Stimulated activated CD4-positive, alpha-beta T cell treated with anti-CD3 and anti-CD28 coated beads, Interleukin-12 subunit alpha, Interleukin-12 subunit beta, amount 100 ng/mL, for 24 hours (primary cell): ENCODE data around the gene ACTN2.

Experiments used
- DNase-seq, 2 experiments: peaks; one replicate each; pipeline ENCODE4 v3.0.0-alpha.2; 2020; ENCODE audit warnings: low read depth in 2 of 2

The ACTN2 gene

DNA sequence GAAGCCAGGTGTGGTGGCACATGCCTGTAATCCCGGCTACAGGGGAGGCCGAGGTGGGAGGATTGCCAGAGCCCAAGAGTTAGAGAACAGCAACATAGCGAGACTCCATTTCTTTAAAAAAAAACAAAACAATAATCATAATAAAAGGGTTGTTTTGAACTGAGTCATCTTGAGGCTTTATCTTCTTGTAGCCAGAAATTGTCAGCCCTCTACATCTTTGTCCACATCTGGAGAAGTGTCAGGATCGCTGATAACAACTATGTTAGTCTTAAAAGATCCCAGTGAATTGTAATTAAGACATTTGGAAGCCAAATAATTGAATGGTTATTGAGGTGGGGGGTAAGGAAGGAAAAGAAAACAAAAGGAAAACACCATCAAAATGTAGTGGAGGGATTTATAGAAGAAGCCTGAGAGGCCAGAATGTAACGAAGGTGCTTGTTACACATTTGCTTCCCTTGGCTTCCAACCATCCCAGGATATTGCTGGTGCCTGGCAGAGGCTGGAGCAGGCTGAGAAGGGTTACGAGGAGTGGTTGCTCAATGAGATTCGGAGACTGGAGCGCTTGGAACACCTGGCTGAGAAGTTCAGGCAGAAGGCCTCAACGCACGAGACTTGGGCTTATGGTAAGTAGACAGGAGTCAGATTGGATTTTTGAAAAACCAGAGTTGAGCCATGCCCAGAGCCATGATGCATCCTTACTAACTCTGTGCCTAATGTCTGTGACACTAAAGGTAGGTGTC, 56.3 kb downstream of the ACTN2 start:
- DNase-seq = no peak

DNA sequence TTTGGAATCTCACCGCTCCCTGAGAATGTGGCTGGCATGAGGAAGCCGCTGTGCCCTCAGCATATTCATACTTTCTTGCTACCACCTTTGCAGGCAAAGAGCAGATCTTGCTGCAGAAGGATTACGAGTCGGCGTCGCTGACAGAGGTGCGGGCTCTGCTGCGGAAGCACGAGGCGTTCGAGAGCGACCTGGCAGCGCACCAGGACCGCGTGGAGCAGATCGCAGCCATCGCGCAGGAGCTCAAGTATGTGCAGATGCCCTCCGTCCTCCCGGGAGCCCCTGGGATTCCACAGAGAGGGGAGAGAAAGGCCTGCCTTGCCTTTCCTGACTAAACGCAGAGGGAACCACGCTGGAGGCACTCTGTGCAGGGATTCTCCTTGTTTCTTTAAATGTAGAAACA, 58.2 kb downstream of the ACTN2 start:
- no peak for DNase-seq

DNA sequence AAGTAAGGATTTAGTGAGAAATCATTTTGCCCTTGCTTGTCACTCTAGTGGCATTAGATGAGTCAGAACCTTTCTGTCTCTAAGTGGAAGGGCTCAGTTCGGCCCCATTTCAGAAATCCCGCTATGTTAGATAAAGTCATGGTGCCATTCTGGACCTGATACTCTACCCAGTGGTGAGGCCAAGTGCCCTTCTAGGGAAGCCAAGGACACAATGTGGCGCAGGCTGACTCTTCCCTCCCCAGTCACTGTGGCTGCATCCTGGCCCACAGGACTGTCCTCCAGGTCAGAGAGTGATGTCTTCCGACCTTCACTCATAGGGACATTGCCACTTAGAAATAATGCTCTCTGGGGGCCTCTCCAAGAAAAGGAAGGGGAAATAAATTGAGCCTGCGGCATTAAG, 60.5 kb downstream of the ACTN2 start:
- no peak for DNase-seq

DNA sequence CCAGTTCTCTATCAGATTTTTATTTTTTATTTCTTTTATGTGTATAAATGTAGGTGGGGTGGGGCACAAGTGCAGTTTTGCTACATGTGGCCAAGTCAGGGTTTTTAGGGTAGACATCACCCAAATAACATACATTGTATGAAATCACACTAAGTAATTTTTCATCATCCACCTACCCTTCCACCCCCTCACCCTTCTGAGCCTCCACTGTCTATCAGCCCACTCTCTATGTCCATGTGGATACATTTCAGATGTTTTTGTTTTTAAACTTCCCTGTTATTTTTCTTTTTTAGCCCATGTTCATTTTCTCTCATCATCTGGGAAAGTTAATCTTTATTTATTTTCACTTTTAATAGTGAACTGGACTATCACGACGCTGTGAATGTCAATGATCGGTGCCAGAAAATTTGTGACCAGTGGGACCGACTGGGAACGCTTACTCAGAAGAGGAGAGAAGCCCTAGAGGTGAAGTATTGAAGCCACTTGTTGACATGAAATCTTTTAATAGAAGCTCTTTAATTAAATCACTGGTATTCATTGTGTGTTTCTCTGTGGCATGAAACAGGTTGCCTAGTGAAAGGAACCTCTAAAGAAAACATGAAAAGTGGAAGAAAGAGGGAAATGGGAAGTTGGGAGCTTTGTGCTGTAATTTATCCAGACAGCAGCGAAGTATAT, 61.1 kb downstream of the ACTN2 start:
- DNase-seq = no peak

DNA sequence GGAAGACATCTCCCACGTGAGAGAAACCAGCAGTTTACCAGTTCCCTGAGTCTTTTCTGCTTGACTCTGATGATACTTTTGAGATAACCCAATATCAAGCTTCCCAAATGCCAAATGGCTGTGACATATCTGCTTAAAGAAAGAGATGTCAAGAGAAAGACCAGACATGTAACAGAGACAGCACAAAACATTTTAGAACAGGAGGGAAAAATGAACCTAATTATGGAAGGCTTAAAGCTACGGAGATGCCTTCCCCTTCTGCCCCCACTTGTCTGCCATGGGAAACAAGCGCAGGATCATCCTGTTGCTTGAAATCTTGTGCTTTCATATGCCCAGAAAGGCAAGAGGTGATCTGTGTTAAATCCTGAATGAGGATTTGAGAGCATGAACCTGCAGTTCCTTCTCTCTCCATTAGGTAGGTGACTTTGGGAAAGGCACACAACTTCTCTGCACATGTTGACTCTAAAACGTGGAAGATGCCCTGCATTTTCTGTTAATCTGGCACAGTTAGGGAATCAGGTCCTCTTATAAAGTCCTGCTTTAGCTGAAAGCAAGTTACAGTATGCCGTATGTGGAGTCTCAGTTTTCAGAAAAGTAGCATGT, 62.1 kb downstream of the ACTN2 start:
- DNase-seq = no peak

DNA sequence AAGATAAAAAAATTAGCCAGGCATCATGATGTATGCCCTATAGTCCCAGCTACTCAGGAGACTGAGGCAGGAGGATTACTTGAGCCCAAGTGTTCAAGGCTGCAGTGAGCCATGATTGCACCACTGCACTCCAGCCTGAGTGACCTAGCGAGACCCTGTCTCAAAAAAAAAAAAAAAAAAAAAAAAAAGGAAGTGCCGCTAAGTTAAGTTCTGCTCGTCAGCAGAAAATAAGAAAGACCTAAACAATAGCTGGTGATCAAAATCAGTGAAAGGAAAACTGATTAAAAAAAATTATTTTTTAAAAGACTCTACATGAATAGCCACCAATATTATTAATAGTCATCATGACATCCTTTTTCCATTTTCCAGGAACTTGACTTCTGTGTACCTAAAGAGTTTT, 64.6 kb downstream of the ACTN2 start:
- DNase-seq = no peak

DNA sequence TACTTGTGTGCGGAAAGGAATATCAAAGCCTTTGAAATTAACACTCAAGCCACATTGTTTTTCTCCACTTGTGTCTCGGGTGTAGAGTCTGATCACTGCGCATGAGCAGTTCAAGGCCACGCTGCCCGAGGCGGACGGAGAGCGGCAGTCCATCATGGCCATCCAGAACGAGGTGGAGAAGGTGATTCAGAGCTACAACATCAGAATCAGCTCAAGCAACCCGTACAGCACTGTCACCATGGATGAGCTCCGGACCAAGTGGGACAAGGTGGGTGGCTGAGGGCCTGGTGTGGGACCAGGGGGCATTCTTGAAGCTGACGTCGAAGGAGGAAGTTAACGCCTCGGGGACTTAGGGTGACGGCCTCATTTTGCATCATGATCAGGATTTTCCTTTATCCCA, 65.1 kb downstream of the ACTN2 start:
- no peak for DNase-seq

DNA sequence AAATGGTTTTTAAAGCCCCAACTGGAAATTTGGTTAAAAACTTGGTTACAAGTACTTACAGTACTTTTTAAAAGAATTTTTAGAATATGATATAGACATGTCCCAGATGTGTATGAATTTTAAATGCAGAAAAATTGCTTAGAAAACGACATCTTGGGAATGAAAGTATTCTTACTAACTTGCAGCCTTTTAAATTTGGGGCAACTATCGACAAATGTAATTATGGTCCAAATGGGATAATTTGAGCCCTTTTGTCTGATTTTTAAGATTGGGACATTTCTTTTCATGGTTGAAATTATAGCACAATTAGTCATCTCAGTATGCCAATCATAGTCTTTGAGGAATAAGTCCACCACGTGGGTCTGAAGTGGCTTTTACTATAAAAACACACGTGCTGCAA, 65.6 kb downstream of the ACTN2 start:
- no peak for DNase-seq

DNA sequence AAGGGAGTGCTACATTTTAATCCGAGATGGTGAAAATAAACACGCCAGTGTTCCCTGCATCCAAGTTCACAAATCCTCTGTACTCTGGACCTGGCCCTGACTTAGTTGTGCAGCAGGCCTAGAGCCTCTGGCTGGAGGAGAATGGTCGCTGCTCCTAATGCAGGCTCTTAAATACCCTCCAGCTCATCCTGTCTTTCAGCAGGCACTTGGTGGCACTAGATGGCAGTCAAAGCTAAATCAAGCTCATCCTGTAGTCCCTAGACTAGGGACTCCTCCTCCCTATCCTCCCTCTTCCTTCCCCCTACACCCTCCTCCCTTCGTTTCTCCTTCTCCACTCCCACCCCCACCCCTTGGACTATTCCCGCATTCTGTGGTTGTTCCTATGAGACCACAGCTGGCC, 67.2 kb downstream of the ACTN2 start:
- no peak for DNase-seq

DNA sequence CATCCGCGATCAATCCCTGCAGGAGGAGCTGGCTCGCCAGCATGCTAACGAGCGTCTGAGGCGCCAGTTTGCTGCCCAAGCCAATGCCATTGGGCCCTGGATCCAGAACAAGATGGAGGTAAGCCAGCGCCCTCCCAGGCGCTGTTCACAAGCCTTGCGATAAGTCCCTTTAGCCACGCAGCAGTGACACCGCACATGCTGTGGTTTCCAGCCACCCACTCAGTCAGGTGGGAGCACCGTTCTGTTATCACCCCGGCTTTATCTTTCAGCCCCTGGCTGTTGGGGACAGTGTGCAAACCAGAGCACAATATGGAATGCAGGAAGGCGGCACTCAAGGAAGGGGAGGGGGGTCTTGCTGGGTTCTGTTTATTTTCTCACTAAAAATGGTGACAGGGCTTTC, 67.7 kb downstream of the ACTN2 start:
- no peak for DNase-seq

DNA sequence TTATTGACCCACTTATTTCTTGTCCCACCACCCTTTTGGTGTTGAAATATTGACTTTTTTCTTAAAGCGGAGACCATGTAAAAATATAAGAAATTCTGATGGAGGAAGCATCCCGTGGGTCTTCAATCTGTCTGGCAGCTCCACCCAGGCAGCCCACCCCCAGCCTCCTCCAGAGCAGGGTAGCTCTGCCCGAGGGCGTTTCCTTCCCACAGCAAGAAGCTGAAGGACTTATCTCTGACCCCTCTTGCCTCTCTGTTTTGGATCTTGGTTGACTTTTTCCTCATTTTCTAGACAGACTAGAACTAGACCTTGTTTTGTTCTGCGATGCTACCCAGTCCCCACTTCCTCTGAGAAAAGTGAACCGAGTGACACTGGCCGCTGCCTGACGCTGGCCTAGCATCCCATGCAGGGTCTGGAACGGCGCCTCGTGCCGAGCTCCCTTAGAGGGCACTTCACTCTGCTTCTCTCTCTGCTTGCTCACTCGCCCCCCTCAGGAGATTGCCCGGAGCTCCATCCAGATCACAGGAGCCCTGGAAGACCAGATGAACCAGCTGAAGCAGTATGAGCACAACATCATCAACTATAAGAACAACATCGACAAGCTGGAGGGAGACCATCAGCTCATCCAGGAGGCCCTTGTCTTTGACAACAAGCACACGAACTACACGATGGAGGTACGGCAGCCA, 68.4 kb downstream of the ACTN2 start:
- DNase-seq = no peak

DNA sequence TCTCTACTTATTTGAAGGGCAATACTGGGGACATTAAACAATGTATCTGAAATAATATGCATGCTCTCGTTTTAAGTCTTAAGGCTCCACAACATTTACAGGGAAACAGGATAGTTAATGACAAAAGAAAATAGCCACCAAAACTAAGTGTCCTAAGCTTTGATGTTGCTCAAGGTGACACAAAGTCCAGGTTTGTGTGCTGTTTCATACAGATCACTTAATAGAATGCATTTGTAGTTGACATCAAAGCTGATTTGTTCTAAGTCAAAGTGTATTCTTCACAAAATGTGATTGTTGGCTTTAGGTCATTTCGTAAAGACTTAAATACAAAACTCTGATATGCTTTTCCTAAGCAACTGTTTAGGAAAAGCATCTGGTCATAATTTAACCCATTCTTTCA, 71.3 kb downstream of the ACTN2 start:
- no peak for DNase-seq

DNA sequence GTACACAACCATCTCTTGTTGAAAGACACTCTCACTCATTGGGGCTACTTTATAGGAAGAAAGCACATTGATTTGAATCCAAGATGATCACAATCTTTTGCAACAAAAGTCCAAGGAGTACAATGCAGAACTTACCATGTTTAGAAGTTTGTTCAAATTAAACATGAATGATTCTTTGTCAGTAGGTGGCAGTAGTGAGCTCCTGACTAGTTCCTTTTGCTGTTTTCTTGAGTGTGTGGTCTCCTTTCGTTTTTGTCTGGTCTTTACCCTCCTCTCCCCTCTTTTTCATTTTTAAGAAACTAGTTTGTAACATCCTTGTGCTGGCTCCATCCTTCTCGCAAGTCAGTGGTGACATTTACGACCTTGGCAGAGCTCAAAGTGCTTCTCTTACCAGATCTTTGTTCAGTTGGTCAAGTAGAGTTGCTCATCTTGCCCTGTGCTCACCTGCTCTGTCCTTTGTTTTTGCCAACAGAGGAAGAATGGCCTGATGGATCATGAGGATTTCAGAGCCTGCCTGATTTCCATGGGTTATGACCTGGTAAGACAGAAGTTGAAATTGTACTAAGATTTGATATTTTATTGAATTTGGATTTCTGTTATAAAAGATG, 73.1 kb downstream of the ACTN2 start:
- DNase-seq = no peak

DNA sequence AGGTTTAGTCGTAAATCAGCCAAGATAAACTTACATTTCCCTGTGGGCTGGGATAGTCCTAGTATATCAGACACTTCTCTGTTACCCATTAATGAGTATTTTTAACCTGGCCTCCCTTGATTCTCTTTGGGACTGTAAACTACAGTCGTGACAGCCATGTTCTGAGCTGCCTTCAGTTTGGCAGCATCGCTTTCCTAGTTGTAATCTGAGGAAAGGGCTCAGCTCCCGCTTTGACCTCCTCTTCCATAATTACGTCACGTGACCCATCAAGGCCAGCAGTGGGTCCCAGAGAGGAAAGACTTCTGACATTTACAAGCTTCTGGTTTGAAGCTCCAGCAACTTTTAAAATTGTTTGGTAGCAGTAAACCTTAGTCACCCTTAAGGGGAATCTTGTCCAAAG, 74.2 kb downstream of the ACTN2 start:
- DNase-seq = no peak

DNA sequence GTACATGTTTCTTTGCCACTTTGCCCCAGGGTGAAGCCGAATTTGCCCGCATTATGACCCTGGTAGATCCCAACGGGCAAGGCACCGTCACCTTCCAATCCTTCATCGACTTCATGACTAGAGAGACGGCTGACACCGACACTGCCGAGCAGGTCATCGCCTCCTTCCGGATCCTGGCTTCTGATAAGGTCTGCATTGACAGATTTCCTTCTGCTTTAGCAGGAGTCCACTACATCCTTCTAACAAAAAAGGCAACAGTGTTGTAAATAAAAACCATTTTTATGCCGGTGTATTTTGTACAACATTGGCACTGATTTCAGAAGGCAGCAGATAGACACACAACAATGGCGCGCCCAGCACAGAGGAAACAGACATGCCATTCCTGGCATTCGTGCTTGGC, 74.7 kb downstream of the ACTN2 start:
- DNase-seq = no peak

DNA sequence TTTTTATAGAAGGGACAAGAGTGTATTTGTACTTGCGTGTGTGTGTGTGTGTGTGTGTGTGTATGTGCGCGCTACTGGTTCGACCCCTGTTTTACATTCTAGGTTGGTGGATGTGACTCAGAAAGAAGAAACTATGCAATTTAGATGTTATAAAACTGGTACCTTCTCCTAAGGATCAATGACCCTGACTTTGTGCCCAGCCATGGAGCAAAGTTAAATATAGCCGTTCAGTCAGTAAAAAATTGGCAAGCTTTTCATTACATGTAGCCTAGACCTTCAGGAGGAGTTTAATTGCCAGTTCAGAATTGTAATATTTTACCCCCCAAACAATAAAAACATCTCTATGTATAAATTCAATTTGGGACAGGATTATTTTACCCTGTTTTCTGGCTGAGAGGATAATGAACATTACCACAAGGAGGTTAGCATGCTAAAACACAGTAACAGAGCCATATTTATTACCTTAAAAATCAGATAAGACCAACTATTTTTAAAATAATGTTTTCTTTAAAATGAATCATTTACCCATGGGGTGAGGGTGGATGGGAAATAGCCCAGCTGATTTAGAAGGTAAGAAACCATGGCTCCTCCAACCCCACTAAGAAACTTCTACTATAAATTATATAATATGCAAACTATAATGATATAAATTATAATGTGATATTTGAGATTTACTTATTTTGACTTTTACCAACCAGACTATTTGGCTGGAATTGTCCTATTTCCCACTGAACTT, 75.3 kb downstream of the ACTN2 start:
- no peak for DNase-seq

DNA sequence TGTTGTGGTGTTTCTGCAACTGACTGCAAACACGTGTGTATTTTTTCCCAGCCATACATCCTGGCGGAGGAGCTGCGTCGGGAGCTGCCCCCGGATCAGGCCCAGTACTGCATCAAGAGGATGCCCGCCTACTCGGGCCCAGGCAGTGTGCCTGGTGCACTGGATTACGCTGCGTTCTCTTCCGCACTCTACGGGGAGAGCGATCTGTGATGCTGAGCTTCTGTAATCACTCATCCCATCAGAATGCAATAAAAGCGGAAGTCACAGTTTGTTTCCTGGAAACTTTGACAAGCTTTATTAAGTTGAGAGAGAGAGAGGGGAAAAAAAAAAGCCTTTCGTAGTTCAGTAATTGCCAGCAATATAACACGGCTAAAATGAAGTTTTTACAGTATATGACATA, 76.1 kb downstream of the ACTN2 start:
- no peak for DNase-seq

DNA sequence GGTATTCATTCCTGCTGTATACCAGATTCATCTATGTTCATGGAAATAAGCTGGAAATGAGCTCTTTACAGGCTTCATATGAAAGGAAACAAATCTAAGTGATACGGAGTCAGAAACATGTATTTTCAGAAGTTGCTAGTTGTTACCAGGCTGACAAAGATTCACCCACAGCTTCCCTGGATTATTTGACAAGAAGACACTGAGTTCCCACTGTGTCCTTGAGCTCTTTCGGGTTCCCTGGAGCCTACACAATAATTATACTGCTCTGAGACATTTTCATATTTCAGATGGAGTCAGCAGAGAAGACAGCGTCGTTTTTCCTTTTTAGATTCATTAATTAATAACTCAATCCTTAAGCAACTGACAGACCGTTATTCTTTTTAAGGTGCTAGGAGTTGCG, 79.5 kb downstream of the ACTN2 start:
- DNase-seq = no peak

DNA sequence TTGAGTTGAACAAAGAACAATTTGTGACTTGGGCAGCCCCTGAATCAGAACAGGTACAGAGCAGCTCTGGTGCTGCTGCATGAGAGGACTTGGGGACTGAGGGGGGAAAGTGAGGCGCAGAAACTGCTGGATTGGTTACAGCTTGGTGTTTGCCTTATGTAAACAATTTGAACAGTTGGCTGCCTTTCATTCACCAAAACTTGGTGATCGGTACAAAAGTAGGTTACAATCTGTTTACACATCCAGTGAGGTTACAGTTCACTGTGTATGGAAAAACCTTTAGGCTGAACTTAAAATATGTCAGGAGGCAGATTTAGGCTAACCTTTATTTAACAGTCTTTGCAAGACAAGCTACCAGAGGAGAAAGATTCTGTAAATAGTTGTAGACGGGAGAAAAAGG, 80.2 kb downstream of the ACTN2 start:
- no peak for DNase-seq

DNA sequence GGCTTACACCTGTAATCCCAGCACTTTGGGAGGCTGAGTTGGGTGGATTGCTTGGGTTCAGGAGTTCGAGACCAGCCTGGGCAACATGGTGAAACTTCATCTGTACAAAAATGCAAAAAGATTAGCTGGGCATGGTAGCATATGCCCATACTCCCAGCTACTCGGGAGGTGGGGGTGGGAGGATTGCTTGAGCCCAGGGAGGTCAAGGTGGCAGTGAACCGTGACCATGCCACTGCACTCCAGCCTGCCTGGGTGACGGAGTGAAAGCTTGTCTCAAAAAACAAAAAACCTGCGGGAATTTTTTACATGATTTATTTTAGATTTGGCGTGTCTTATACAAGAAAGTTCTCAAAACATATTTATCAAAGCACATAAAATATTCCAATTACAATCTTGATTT, 81.0 kb downstream of the ACTN2 start:
- no peak for DNase-seq

DNA sequence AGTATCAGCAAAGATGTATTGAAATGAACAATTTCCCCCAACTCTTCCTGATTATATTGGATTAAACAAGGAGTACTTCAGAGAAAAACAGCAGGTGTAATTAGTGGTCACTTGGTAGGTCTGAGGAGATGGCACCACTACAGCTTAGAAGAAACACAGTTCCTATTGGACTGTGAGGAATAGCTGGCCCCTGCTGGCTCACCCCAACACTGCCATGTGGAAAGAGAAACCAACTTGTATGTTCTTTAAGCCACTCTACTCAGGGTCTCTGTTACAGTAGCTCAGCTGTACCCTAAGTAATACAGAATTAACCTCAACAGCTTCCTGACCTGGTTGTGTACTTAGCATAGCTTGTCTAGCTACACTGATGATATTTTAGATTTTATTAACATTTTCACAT, 82.3 kb downstream of the ACTN2 start:
- no peak for DNase-seq

DNA sequence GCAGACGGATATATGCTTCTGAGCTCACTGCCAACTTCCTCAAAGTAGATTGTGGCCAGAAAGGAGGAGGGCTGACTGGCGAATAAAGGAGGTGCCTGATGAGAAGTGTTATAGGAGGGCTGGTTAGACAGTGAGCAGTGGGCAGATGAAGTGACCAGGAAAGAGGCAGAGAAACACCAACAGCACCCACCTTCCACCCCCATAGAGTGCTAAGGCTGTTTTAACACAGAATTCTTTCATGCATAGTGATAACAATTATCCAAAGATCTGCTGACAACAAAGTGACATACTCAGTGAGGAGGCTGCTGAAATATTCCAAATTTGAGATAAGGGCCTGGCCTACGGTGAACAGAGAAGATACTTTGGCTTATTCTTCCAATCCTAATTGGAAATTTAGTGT, 87.6 kb downstream of the ACTN2 start:
- DNase-seq = no peak
